GM19372 (cell line): ENCODE measurements around the gene FAM111A.

Experiments
- ATAC-seq: cut with Tn5 transposase; IDR thresholded peaks from one replicate; pipeline ENCODE4 v1.9.1; 2021; ENCODE audit warnings: mild to moderate bottlenecking, low read depth, moderate library complexity; ENCODE audit not compliant: unreplicated experiment

FAM111A gene

DNA sequence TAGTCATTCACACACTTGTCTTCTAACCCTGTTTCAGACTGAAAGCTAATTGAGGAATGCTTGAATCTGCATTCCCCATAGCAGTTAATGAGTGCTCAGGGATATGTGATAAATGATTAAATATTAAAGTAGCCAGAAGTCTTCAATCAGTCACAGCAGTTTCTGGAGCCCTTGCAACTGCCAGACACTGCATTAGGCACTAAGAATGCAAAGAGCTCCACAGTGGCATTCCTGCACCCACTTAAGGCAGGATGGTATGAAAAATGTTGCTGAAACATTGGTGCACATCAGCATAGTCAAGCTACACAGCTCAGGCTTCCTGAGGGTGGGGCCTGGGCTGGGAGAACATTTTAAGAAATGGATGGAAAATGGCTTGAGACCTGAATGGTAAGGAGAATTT lies 35.7 kb downstream of the FAM111A start:
- ATAC-seq = no peak

DNA sequence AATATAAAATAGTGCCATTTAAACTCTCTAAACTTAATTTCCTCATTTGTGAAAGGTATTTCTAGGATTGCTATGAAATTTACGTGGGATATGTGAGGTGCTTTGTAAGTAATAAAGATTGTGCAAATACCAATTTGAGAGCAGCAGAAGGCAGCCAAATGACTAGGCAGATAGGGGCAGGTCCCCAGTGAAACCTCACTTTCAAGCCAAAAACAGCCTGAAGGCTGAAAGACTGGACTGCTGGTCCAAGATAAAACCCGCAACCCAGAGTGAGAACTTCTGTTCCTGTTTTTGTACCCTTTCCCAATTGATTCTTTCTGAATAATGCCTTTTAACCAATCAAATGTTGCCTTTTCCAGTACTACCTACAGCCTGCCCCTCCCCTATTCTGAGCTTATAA lies 36.5 kb downstream of the FAM111A start:
- no peak for ATAC-seq

DNA sequence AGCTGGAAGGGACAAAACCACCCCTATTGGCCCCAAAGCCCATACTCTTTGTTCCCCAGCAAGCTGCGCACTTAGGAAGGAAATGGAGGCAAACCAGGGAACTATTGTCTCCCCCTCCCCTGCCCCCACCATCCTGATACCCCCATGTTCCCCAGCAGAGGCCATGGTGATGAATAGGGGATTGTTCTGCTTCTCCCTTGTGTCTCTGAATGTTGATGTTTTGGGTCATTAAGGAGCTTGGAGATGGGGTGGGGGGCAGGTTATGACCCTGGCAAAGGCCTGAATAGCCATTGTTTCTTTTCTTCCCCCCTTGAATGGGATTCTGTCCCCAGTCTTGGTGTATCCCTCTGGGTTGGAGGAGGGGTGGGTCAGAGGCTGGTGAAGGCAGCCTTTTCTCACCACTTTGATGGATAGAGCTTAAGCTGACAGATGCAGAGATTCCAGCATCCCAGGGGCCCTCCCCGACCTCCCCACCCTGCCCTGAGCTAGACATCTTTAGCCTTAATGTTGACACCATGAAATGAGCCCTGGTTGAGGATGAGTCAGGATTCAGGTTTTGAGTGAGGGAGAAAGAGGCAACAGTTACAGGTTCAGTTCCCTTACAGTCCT lies 37.6 kb downstream of the FAM111A start:
- no peak for ATAC-seq

DNA sequence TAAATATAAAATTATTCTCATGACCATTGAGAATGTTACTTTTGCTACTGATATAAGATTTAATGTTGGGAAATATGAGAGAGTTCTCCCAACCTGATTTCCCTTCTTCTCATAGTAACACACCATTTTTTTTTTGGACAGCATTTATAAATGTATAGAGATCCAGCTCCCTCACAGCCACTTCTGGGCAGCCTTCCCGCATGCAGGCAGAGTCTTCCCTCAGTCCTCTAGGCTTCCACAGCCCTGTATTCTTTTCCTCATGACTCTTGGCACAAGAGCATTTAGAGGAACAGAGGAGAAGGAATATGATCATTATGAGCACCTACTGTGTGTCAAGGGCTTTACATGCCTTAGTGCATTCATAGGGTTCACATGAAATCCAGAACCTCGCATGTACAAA lies 38.3 kb downstream of the FAM111A start:
- no peak for ATAC-seq

DNA sequence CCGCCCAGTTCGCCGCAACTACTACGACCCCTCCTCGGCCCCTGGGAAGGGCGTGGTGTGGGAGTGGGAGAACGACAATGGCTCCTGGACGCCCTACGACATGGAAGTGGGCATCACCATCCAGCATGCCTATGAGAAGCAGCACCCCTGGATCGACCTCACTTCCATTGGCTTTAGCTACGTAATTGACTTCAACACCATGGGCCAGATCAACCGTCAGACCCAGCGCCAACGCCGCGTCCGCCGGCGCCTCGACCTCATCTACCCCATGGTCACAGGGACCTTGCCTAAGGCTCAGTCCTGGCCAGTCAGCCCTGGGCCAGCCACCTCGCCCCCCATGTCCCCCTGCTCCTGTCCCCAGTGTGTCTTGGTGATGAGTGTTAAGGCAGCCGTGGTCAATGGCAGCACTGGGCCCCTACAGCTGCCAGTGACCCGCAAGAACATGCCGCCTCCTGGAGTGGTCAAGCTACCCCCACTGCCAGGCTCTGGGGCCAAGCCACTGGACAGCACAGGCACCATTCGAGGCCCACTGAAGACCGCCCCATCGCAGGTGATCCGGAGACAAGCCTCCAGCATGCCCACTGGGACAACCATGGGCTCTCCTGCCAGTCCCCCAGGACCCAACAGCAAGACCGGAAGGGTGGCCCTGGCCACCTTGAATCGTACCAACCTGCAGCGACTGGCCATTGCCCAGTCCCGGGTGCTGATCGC lies 39.2 kb downstream of the FAM111A start:
- ATAC-seq = no peak

DNA sequence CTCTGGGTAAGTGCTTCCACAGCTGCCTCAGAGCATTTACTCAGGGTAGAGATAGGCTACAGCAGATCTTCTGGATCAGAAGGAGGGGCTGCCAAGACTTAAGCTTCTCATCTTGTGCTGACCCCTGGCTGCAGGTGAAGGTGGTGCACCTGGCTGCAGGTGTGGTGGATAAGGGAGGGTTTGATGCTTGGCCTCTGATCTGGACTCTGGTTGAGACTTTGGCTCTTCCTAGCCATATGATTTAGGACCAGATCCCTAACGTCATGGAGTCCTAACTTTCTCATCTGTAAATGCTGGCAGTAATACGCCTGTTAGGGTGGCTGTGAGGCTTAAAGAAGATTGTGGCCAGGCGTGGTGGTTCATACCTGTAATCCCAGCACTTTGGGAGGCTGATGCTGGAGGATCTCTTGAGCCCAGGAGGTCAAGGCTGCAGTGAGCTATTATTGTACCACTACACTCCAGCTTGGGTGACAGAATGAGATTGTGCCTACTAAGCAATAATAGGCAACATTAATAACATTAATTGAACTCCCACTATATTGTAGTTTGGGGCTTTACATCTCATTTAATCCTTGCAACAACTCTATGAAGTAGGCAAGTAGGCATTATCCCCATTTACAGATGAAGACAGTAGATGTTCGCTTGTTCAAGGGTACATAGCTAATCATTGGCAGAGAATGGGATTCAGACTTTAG lies 39.9 kb downstream of the FAM111A start:
- ATAC-seq = peak; percentile 68

DNA sequence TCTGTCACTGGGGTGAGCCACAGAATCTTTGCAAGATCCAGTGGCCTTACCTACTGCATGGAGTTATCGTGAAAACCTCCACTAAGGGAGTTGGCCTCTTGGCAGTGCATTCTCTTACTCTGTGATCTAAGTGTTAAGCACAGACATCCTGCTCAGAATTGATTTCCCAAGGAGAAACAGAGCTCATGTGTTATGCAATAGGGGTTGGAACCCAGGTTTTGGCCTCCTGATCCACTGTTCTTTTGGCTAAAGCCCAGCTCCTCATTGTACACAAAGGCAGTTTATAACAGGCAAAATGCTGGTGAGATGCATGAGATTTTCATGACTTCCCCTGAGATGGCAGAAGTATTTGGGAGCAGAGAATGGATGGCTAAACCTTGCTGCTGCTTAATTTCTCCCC lies 41.1 kb downstream of the FAM111A start:
- no peak for ATAC-seq

DNA sequence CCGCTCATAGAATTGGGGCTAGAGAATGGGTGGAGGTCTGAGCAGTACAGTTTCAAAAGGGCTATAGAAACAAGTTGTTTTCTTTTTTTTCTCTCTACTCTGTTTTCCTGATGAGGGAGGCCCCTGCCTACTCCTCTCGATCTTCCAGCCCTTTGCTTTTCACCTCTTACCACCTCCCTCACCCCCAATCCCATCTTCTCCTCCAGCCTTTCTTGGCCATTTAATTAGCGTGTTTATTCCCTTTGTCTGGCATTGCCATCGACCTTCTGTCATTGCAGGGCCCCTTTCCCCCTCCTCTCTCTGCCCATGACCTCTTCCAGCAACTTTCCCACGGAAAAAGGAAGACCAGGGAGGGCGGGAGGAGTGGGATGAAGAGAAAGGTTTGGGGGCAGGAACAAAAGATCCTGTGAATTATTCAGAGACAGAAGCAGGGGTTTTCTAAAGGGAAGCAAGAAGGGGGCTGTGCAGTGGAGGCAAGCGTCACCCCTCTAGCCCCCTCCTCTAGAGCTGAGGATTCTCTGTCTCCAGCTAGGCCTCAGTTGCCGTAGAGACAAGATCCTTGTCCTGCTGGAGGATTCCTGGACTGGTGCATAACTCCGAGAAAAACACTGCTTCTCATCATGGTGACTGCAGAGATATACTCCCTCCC lies 42.2 kb downstream of the FAM111A start:
- no peak for ATAC-seq

DNA sequence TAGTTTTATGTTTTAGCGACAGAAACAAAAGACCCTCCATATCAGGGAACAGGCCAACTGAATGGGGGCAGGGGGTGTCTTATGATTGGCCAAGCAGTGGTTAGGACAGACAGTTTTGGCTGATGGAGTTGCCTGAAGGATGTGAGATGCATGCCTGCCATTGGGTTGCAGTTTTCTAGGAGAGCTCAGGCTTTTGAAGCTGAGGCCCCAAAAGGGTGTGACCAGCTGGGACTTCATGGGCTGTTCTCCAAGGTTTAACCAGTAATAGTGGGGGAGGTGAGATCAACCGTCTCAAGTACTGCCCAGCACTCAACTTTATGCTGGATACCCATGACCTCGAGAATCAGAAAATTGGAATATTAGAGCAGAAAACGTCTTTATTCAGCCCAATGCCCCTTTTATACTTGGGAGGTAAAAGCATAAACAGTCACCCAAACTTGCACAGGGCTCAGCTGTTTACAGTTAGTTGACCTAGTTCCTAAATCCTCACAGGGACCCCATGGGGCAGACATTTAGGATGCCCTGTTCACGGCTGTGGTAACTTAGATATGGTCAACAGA lies 42.8 kb downstream of the FAM111A start:
- ATAC-seq = no peak

DNA sequence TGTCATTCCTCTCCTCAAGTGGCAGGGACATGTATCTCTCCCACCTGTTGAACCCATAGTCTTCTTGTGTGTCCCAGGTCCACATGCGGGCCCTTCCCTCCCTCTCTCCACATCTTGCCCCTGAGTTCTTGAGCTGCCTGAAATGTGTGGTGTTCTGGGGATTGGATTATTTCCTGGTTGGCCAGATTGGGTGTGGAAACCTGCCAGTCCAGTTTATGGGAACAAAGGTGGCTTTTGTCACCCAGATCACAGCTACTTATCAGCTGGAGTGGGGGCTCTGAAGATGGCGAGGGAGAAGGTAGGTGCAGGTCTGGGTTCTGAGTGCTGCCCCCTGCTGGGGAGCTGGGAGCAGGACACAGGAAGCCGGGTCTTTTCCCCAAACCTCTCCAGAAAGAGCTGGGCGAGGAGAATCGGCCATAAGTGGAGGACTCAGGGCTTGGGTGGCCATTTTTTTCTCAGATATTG lies 43.5 kb downstream of the FAM111A start:
- ATAC-seq = peak; percentile 76

DNA sequence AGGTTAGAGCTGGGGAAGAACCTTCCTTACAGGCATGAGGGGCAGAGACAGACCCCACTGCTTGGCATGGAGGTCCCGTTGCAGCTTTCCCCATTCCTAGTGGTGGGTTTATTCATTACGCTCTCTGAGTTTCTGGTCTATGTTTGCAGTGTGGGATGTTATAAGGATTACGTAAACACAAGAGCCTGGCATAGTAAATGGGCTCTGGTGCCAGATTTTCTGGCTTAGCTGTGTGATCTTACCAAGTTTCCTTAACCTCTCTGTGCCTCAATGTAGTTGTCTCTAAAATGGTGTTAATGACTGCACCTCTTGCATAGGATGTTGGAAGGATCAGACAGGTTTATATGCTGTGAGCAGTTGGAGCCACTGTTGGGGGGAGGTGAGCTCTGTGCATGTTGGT lies 44.4 kb downstream of the FAM111A start:
- ATAC-seq = no peak

DNA sequence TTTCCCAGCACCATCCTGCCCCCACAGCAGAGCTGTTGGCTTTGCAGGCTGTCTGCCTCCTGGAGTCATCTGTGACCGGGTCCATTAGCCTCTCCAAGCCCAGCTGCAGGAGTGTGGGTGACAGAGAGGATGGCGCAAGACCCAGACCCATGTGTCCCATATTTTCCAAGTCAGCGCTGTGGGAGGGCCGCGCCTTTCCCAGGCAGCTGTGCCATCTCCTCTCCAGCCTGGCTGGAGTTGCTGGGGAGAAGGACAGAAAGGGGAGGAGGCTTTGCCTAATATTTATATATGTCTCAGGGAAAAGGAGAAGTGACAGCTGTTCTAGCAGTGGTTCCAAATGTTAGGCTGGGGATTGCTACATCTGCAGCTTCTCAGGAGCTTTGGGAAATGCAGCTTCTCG lies 44.9 kb downstream of the FAM111A start:
- no peak for ATAC-seq

DNA sequence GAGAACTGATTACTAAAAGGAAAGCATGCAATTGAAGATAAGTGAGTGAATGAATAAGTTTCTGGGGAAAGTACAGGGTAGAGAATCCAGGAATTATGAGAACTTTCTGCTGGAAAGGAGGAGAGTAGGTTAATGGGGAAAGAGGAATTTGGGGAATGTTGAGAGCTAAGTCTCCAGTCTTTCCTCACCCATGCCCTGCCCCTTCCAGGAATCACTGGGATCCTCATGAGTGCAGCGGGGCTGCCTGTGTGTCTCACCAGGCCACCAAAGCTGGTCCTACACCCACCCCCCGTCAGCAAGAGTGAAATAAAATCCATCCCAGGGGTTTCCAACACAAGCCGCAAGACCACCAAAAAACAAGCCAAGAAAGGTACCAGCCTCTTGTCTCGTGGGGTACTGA lies 46.3 kb downstream of the FAM111A start:
- ATAC-seq = no peak

DNA sequence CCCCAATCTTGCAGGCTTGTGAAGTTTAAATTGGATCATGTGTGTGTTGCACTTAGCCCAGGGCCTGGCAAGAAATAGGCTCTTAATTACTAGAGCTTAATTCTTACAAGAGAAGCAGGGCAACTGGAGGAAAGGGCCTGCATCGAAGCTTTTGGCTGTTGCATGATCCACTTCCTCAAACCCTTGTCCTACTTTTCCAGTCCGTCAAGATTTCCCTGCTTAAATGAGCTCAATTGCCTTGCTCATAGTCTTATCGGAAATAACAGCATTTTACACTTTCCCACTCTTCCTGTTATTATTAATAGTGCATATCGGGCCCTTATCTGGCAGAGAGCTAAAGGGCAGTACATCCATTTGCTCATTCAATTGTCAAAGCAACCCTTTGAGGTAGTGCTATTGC lies 47.3 kb downstream of the FAM111A start:
- no peak for ATAC-seq

DNA sequence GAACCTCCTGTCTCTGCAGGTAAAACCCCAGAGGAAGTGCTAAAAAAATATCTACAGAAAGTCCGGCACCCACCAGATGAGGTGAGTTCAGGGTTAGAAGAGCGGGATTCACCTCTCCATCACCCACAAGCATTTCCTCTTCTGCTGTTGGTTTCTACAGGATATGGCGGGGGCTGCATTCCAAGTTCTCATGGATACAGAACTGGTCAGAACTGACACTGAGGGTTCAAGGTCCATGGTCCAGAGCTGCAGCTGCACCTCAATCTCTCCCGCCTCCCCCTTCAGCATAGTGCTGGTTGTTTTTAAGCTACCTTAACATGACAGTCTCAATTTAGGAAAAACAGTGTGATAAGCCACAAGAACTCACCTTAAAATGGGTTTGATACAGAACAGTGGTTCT lies 48.4 kb downstream of the FAM111A start:
- no peak for ATAC-seq

DNA sequence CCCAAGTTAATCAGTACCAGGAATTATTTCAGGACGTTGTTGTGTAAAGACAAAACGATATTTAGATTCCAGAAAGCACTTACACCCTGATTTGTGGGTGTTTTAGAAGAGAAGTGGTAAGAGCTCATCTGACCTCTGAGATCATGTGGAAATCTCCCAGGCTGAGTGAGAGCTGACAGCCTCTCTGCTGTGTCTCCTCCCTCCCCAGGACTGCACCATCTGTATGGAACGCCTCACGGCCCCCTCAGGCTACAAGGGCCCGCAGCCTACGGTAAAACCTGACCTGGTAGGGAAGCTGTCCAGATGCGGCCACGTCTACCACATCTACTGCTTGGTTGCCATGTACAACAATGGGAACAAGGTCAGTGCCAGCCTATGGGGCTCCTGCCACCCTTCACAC lies 49.2 kb downstream of the FAM111A start:
- no peak for ATAC-seq

DNA sequence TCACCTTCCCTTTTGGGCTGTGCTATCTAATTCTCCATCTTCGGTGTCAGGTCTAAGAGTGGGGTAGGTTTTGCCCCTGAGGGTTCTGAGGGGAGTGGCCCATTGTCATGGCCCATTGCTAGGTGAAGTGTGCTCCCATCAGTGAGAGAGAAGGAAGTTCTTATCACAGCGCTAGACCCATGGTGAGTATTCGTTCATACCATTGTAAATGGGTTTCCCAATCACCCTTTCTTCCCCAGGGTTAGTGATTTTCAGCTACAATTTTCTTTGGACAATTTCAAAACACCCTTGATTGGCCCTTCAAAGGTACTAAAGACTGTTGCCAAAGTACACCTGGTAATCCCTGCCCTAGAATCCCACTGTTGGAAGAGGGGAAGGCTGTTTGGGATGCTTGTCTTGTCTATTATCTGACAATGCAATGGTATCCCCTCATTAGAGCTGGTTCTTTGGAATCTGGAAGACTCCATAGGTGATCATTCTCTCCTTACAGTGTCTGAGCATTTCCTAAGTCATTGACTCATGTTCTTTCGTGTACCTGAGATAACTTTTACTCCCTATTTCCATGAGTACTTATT lies 49.9 kb downstream of the FAM111A start:
- no peak for ATAC-seq

DNA sequence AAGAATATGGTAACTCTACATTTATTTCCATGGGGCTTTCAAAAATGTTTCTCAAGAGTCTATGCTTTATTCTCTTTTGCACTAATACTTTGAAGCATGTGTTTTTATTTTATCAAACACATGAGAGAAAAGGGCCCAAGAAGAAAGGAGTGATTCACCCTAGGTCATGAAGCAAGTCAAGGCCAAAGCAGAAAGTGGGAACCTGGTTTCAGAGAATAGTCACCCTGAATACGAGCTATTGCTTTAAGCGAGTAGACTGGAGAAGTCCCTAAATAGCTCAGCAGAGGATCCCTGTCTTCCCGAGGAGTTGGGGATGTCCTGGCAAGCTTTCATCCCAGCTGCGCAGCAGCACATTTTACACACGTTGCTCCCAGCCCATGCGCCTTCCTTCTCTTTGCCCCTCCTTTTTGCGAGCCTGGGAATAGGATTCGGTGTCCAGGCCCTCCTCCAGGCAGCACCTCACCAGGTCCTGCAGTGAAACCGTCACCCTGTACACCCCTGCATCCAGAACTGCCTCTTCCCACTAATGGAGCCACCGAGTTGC lies 51.0 kb downstream of the FAM111A start:
- ATAC-seq = no peak

DNA sequence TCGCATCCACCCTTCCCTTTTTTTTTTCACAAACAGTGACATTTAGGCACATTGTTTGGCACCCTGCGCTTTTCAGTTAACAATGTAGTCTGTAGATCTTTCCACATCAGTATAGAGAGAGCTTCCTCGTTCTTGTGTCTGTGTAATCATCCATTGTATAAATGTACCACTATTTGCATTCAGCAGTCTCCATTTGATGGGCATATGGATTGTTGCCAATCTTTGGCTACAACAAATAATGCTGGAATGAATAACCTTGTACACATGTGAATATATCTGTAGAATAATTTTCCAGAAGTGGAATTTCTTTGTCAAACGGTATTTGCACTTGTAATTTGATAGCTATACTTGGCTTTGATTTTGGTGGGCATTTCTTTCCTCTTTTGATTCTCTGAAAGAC lies 52.9 kb downstream of the FAM111A start:
- no peak for ATAC-seq

DNA sequence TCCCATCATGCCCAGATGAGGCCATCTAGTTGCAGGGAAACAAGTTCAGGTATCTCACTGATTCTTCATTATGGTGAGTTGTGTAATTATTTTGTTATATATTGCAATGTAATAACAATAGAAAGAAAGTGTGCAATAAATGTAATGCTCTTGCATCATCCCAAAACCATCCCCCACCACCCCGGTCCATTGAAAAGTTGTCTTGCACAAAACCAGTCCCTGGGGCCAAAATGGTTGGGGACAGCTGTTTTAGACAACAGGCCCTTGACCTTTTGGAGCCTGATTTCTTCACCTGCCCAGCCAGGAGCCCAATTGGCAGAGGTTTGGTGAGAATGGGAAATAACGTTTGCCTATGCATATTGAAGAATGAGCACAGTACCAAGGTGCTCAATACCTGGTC lies 54.1 kb downstream of the FAM111A start:
- no peak for ATAC-seq
